ENCODE data around the gene SLITRK1.

Gene SLITRK1

DNA sequence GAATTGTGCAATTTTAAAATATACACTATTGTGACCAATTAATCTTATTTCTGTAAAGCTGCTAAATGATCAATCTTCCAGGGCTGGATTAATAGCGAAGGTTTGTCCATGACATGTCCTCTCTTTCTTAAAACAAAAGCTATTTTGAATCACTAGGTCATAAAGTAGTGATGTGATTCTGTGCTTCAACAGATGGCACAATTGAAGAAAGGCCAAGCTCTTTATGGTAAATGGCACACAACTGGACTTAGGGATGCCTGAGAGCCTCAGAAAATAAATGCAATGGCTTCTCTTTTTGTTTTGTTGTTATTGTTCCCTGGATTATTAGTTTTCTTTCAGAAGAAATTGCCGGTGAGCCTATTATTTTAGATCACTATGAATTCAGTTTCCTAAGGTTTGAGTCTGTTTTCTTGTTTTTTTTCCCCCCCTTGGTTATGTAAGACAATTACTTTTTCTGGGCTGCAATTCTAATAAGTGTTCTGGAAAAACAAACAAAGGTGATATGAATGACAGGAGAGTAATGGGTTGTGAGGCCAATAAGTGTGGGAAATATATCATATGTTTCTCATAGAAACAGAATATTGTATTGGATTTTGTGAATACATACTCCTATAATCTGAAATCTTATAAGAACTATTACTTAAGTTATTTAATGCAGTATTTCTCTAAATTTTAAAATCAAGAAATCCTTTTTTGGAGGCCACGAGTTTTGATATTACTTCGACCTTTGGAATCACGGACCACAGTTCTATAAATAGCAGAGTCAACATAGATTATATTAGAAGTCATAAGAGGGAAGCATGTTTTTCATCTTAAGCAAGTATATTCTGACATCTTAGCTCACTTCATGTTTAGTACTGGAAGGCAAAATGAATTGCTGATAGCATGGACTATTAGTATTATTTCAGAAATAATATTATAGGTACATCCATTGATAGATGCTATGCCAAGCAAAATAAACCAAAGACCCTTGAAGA, 16.8 kb downstream of the SLITRK1 start:
- no peak overlapping the region for H3K4me3 ChIP-seq (ENCODE audit: low read depth, low read length)
- no peak overlapping the region for H2AFZ ChIP-seq (ENCODE audit: low read length, unreplicated experiment)
- no peaks in the 10 kb centered on the region for H3K4me1 ChIP-seq (ENCODE audit: control insufficient read depth, insufficient read depth, low read length, unreplicated experiment)
- no peak overlapping the region for H3K27ac ChIP-seq (ENCODE audit: low read depth, low read length)
- H3K36me3 ChIP-seq (ENCODE audit: insufficient read depth, low read length): no peaks in the 10 kb centered on the region
- H3K27me3 ChIP-seq (ENCODE audit: insufficient read depth, low read length): no peaks in the 10 kb centered on the region
- H3K79me2 ChIP-seq (ENCODE audit: control insufficient read depth, insufficient read depth, low read length, unreplicated experiment): no peaks in the 10 kb centered on the region

GRCh38 chr13:83853771-83854170, 28.5 kb downstream of the SLITRK1 start:
- Histone ChIP-seq H3K27me3 (ENCODE audit: insufficient read depth, low read length) (no peaks in the 10 kb centered on the region), H3K36me3 (ENCODE audit: insufficient read depth, low read length) (no peaks in the 10 kb centered on the region), H2AFZ (ENCODE audit: low read length, unreplicated experiment) (no peak overlapping the region), H3K79me2 (ENCODE audit: control insufficient read depth, insufficient read depth, low read length, unreplicated experiment) (no peaks in the 10 kb centered on the region), H3K4me3 (ENCODE audit: low read depth, low read length) (no peak overlapping the region), H3K27ac (ENCODE audit: low read depth, low read length) (no peak overlapping the region), H3K4me1 (ENCODE audit: control insufficient read depth, insufficient read depth, low read length, unreplicated experiment) (no peaks in the 10 kb centered on the region)

- no peaks in the 10 kb centered on the region for H3K36me3 ChIP-seq (ENCODE audit: insufficient read depth, low read length)
- H3K4me1 ChIP-seq (ENCODE audit: control insufficient read depth, insufficient read depth, low read length, unreplicated experiment): no peaks in the 10 kb centered on the region
- no peak overlapping the region for H3K27ac ChIP-seq (ENCODE audit: low read depth, low read length)
- no peaks in the 10 kb centered on the region for H3K79me2 ChIP-seq (ENCODE audit: control insufficient read depth, insufficient read depth, low read length, unreplicated experiment)
- no peak overlapping the region for H2AFZ ChIP-seq (ENCODE audit: low read length, unreplicated experiment)
- no peak overlapping the region for H3K4me3 ChIP-seq (ENCODE audit: low read depth, low read length)
- no peaks in the 10 kb centered on the region for H3K27me3 ChIP-seq (ENCODE audit: insufficient read depth, low read length)
Measured at GRCh38 chr13:83845106-83845505, 37.2 kb downstream of the SLITRK1 start.

DNA sequence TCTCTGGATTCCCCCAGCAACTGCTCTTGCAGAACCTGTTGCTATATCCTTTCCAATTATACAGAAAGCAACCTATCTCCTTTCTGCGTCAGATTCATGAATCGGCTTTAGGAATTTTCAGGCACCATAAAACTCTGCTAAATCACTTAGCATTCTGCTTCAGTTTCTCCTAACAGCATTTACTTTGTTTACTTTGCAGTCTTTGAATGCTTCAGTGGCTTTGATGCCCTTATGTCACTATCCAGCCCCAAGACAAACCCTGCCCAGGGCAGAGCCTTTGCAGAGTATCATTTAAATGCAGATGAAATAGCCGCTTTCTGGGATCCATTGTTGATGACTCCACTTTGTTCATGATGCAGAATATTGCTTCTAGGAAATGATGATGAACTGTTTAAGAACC, 43.1 kb downstream of the SLITRK1 start:
- Histone ChIP-seq H3K27ac (ENCODE audit: low read depth, low read length) (no peak overlapping the region), H3K36me3 (ENCODE audit: insufficient read depth, low read length) (no peaks in the 10 kb centered on the region), H3K4me3 (ENCODE audit: low read depth, low read length) (no peak overlapping the region), H3K27me3 (ENCODE audit: insufficient read depth, low read length) (no peaks in the 10 kb centered on the region), H3K4me1 (ENCODE audit: control insufficient read depth, insufficient read depth, low read length, unreplicated experiment) (no peaks in the 10 kb centered on the region), H3K79me2 (ENCODE audit: control insufficient read depth, insufficient read depth, low read length, unreplicated experiment) (no peaks in the 10 kb centered on the region), H2AFZ (ENCODE audit: low read length, unreplicated experiment) (no peak overlapping the region)

DNA sequence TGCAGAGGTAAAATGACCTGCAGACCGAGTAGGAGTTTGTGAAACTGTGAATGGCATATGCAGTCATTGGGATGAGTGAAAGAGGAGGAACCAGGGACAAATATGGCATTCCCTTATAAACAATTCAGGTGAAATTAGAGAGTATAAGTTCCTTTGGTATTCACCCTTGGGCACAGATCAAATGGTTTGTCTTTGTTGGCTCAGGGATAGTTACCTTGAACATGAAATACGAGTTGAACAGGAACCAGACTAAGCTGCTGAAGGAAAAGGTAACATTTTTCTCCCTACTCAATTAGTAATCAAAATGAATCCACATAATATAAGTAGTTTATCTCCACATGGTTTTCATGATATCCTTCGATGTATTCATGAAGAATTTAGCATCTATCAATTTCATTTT, 50.5 kb downstream of the SLITRK1 start:
- no peak overlapping the region for H2AFZ ChIP-seq (ENCODE audit: low read length, unreplicated experiment)
- no peaks in the 10 kb centered on the region for H3K27me3 ChIP-seq (ENCODE audit: insufficient read depth, low read length)
- no peak overlapping the region for H3K4me3 ChIP-seq (ENCODE audit: low read depth, low read length)
- no peak overlapping the region for H3K27ac ChIP-seq (ENCODE audit: low read depth, low read length)
- no peaks in the 10 kb centered on the region for H3K4me1 ChIP-seq (ENCODE audit: control insufficient read depth, insufficient read depth, low read length, unreplicated experiment)
- no peaks in the 10 kb centered on the region for H3K36me3 ChIP-seq (ENCODE audit: insufficient read depth, low read length)
- no peaks in the 10 kb centered on the region for H3K79me2 ChIP-seq (ENCODE audit: control insufficient read depth, insufficient read depth, low read length, unreplicated experiment)

DNA sequence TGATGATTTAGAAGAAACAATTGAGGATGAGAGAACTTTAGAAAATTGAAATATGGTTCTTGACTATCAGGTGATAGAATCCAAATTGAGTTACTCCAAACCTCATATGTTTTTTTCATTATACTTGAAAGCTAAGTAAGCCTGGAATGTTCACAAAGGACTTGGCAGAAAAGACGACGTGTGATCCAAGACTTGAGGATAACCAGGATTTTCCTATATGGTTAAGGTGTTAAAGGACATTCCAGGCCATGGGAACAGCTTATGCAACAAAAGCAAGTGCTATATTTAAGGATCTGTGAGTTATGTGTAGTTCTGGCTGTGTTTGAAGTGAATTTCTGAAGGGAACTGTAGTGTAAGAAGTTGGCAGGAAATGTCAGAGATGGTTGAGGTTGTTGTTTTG, 52.5 kb downstream of the SLITRK1 start:
- no peak overlapping the region for H3K4me3 ChIP-seq (ENCODE audit: low read depth, low read length)
- H3K27ac ChIP-seq (ENCODE audit: low read depth, low read length): no peak overlapping the region
- no peaks in the 10 kb centered on the region for H3K79me2 ChIP-seq (ENCODE audit: control insufficient read depth, insufficient read depth, low read length, unreplicated experiment)
- H3K27me3 ChIP-seq (ENCODE audit: insufficient read depth, low read length): no peaks in the 10 kb centered on the region
- H3K36me3 ChIP-seq (ENCODE audit: insufficient read depth, low read length): no peaks in the 10 kb centered on the region
- H2AFZ ChIP-seq (ENCODE audit: low read length, unreplicated experiment): no peak overlapping the region
- H3K4me1 ChIP-seq (ENCODE audit: control insufficient read depth, insufficient read depth, low read length, unreplicated experiment): no peaks in the 10 kb centered on the region

- H3K27ac ChIP-seq (ENCODE audit: low read depth, low read length): no peak overlapping the region
- H2AFZ ChIP-seq (ENCODE audit: low read length, unreplicated experiment): peak overlapping the region; percentile 9
- H3K79me2 ChIP-seq (ENCODE audit: control insufficient read depth, insufficient read depth, low read length, unreplicated experiment): no peaks in the 10 kb centered on the region
- H3K4me3 ChIP-seq (ENCODE audit: low read depth, low read length): no peak overlapping the region
- no peaks in the 10 kb centered on the region for H3K36me3 ChIP-seq (ENCODE audit: insufficient read depth, low read length)
- no peaks in the 10 kb centered on the region for H3K4me1 ChIP-seq (ENCODE audit: control insufficient read depth, insufficient read depth, low read length, unreplicated experiment)
- H3K27me3 ChIP-seq (ENCODE audit: insufficient read depth, low read length): no peaks in the 10 kb centered on the region
Measured at GRCh38 chr13:83827338-83827737, 54.9 kb downstream of the SLITRK1 start.
